A549 (cell line): ENCODE data around the gene ADAD2. TPM values are rescaled to one million over a fixed set of nuclear protein-coding genes. Genes with fewer than 3 reads are reported as not detected.

ENCODE experiments used
- ATAC-seq, 2 experiments: fragments of 200-7000 bp in 1 of 2; fragments of >200 bp in 1 of 2; cut with Nextera tagmentation in 1 of 2; cut with Tn5 transposase in 1 of 2; 3 replicates each; pipeline versions ENCODE4 v1.8.0 to v1.9.1; 2018 to 2020; ENCODE audit warnings: mild to moderate bottlenecking in 1 of 2, moderate library complexity in 1 of 2
- CTCF ChIA-PET: fragments of 300-600 bp; sonication (Branson Sonifier 250); formaldehyde crosslinking; extraction: SDS; loops from one replicate; lab custom pipeline; 2021; ENCODE audit warnings: antibody characterized with exemption, inconsistent platforms; lab: Yijun Ruan, JAX
- POLR2A ChIA-PET: fragments of 350-600 bp; formaldehyde crosslinking; extraction: SDS; loops from one replicate; lab custom pipeline; 2021; ENCODE audit warnings: antibody characterized with exemption, inconsistent platforms; lab: Yijun Ruan, JAX
- DNase-seq, 2 experiments: peaks; one replicate each; pipeline versions ENCODE4 v3.0.0 to v3.0.0-alpha.2; 2011 to 2016; ENCODE audit warnings: low read depth in 1 of 2, low spot score in 1 of 2
- FAIRE-seq: peaks from 2 replicates; lab custom pipeline; 2011; peaks lifted over from hg19 to GRCh38; lab: Jason Lieb, UNC
- H3K27ac ChIP-seq, 2 experiments: fragments of >200 bp; sonication (Bioruptor Twin); formaldehyde crosslinking; 3 replicates each; pipeline ENCODE4 v1.5.1; 2016 to 2017
- H3K4me1 ChIP-seq: fragments of >200 bp; sonication (Bioruptor Twin); formaldehyde crosslinking; 3 replicates; pipeline ENCODE4 v1.6.1; 2016
- H3K4me2 ChIP-seq: fragments of >200 bp; sonication (Bioruptor Twin); formaldehyde crosslinking; 3 replicates; pipeline ENCODE4 v1.6.1; 2016
- H3K4me3 ChIP-seq: fragments of >200 bp; sonication (Bioruptor Twin); formaldehyde crosslinking; 3 replicates; pipeline ENCODE4 v1.5.1; 2016
- H3K9me3 ChIP-seq: fragments of >200 bp; sonication (Bioruptor Twin); formaldehyde crosslinking; 3 replicates; pipeline ENCODE4 v1.6.1; 2016
- CEBPB ChIP-seq, 2 experiments: fragments of >200 bp in 1 of 2; sonication (Bioruptor Twin) in 1 of 2; formaldehyde crosslinking in 1 of 2; IDR thresholded peaks; 2 replicates each; pipeline ENCODE4 v1.6.1; 2012 to 2016
- CHD2 ChIP-seq: fragments of 150-350 bp; IDR thresholded peaks from 2 replicates; pipeline ENCODE4 v1.6.1; 2014; ENCODE audit warnings: low read length; ENCODE audit not compliant: partially characterized antibody
- EHMT2 ChIP-seq: fragments of 200-600 bp; sonication (generic); IDR thresholded peaks from 2 replicates; pipeline ENCODE4 v1.6.1; 2016; ENCODE audit warnings: antibody characterized with exemption, low read depth, mild to moderate bottlenecking, moderate library complexity
- EP300 ChIP-seq, 2 experiments: fragments of >200 bp; sonication (Bioruptor Twin); formaldehyde crosslinking; IDR thresholded peaks; 2 replicates in 1 of 2; 3 replicates in 1 of 2; pipeline ENCODE4 v1.6.1; 2016 to 2017
- ESRRA ChIP-seq: fragments of 150-350 bp; IDR thresholded peaks from 2 replicates; pipeline ENCODE4 v1.6.1; 2014; ENCODE audit warnings: mild to moderate bottlenecking, low read length, borderline replicate concordance
- GATA3 ChIP-seq: IDR thresholded peaks from 2 replicates; pipeline ENCODE4 v1.6.1; 2012; ENCODE audit warnings: borderline replicate concordance
- HEYL ChIP-seq: fragments of 250-450 bp; sonication (Bioruptor Pico); IDR thresholded peaks from 2 replicates; pipeline ENCODE4 v1.8.0; 2021; ENCODE audit warnings: mild to moderate bottlenecking, moderate library complexity
- HOXA7 ChIP-seq: fragments of 250-450 bp; sonication (Bioruptor Pico); IDR thresholded peaks from 2 replicates; pipeline ENCODE4 v1.5.0; 2020; ENCODE audit warnings: mild to moderate bottlenecking, moderate library complexity
- HOXB5 ChIP-seq: fragments of 250-450 bp; sonication (Bioruptor Pico); IDR thresholded peaks from 2 replicates; pipeline ENCODE4 v1.5.0; 2020; ENCODE audit warnings: mild to moderate bottlenecking, moderate library complexity
- JUN ChIP-seq, 2 experiments: fragments of >200 bp; sonication (Bioruptor Twin); formaldehyde crosslinking; IDR thresholded peaks; 2 replicates in 1 of 2; 3 replicates in 1 of 2; pipeline ENCODE4 v1.6.1; 2016 to 2017
- JUNB ChIP-seq: fragments of >200 bp; sonication (Bioruptor Twin); formaldehyde crosslinking; IDR thresholded peaks from 2 replicates; pipeline ENCODE4 v1.6.1; 2016
- MYC ChIP-seq: IDR thresholded peaks from 2 replicates; pipeline ENCODE4 v1.6.1; 2012; ENCODE audit warnings: mild to moderate bottlenecking, inconsistent platforms, low read length, improper control_type of control experiment, borderline replicate concordance
- NFE2L2 ChIP-seq: fragments of 150-350 bp; conservative IDR thresholded peaks from 2 replicates; pipeline ENCODE4 v1.6.1; 2014; ENCODE audit warnings: low read length
- NPAS2 ChIP-seq: fragments of 250-450 bp; sonication (Bioruptor Pico); IDR thresholded peaks from 2 replicates; pipeline ENCODE4 v1.8.0; 2022; ENCODE audit warnings: mild to moderate bottlenecking, moderate library complexity, borderline replicate concordance
- NR3C1 ChIP-seq: fragments of >200 bp; sonication (Bioruptor Twin); formaldehyde crosslinking; IDR thresholded peaks from 3 replicates; pipeline ENCODE4 v1.6.1; 2017
- PHF8 ChIP-seq: fragments of 200-600 bp; sonication (generic); IDR thresholded peaks from 2 replicates; pipeline ENCODE4 v1.6.1; 2016; ENCODE audit warnings: low read depth, mild to moderate bottlenecking, antibody characterized with exemption, moderate library complexity, borderline replicate concordance
- RAD21 ChIP-seq, 2 experiments: fragments of >200 bp in 1 of 2; sonication (Bioruptor Twin) in 1 of 2; formaldehyde crosslinking in 1 of 2; IDR thresholded peaks in 1 of 2; conservative IDR thresholded peaks in 1 of 2; 2 replicates in 1 of 2; 3 replicates in 1 of 2; pipeline ENCODE4 v1.6.1; 2012 to 2018; ENCODE audit warnings: inconsistent platforms in 1 of 2
- RCOR1 ChIP-seq: fragments of 150-350 bp; IDR thresholded peaks from 2 replicates; pipeline ENCODE4 v1.6.1; 2014; ENCODE audit warnings: antibody characterized with exemption, low read length, low read depth
- RFX5 ChIP-seq: fragments of 450-650 bp; IDR thresholded peaks from 2 replicates; pipeline ENCODE4 v1.7.1; 2014; ENCODE audit warnings: antibody characterized with exemption, mild to moderate bottlenecking, moderate library complexity
- RNF2 ChIP-seq: fragments of 200-600 bp; sonication (generic); IDR thresholded peaks from 2 replicates; pipeline ENCODE4 v1.6.1; 2016; ENCODE audit warnings: low read depth, mild to moderate bottlenecking, antibody characterized with exemption, moderate library complexity, borderline replicate concordance
- ZC3H11A ChIP-seq: fragments of 450-650 bp; IDR thresholded peaks from 2 replicates; pipeline ENCODE4 v1.6.1; 2014; ENCODE audit warnings: antibody characterized with exemption, mild to moderate bottlenecking
- ZSCAN20 ChIP-seq: fragments of 250-450 bp; sonication (Bioruptor Pico); IDR thresholded peaks from 2 replicates; pipeline ENCODE4 v1.8.0; 2022; ENCODE audit warnings: mild to moderate bottlenecking, moderate library complexity
- WGBS: methylation state at CpG from one replicate; pipeline ENCODE4 v1.1.6; 2017; ENCODE audit errors: missing lambda C conversion rate; 5-methylcytosine and 5-hydroxymethylcytosine counted together
- polyA plus RNA-seq, 4 experiments: library from polyadenylated mRNA; depleted of rRNA in 3 of 4; stranded (reverse); fragments of >200 nt; fragmentation: RNase III in 1 of 4; extraction: RNeasy Plus Mini Kit Qiagen cat#74134 plus additional on column Dnase treatment in 1 of 4; gene quantifications; 2 replicates in 3 of 4; 3 replicates in 1 of 4; pipeline ENCODE4 v1.2.3, GENCODE V29; 2011 to 2017
- TF ChIP-seq, protein P1 (sequence below): fragments of >200 bp; sonication (Bioruptor Twin); formaldehyde crosslinking; IDR thresholded peaks from 3 replicates; pipeline ENCODE4 v1.6.1; 2016
- TF ChIP-seq, protein P2 (sequence below): fragments of 200-600 bp; sonication (generic); IDR thresholded peaks from 2 replicates; pipeline ENCODE4 v1.6.1; 2016; ENCODE audit warnings: antibody characterized with exemption, mild to moderate bottlenecking, moderate library complexity
- TF ChIP-seq, protein P3 (sequence below): fragments of 450-650 bp; IDR thresholded peaks from 2 replicates; pipeline ENCODE4 v1.6.1; 2014; ENCODE audit warnings: antibody characterized with exemption
- TF ChIP-seq, protein P4 (sequence below): fragments of >200 bp; sonication (Bioruptor Twin); formaldehyde crosslinking; IDR thresholded peaks from 3 replicates; pipeline ENCODE4 v1.5.1; 2016

ADAD2 gene
- polyA plus RNA-seq, 2 of the 4 experiments (the other 2 are of a cell fraction): not detected

DNA sequence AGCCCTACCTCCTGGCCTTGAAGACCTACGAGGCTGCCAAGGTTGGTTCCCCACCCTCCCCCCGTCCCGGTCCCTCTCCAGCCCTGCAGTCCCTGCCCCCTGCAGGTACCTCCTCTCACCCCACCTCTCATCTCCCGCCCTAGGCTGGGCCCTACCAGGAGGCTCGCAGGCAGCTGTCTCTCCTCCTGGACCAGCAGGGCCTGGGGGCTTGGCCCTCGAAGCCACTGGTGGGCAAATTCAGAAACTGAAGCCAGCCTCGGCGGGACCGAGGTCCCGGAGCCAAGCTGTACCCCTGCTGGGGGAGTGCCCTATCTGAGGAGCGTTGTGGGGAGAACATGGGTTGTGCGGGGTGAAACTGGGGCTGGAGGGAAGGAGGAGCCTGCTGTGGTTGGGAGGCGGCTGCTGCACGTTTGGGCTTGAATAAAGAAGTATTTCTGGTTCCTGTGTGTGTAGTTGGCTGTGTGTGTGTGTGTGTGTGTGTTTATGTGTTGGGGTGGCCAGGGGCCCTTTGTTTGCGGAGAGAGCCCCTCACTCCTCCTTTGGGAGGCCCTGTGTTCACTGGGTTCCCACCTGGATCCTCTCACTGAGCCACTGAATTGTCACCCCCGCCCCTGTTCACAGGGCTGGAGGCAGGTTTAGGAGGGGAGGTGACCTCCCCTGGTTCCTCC is 5.9 kb downstream of the ADAD2 start:
- ATAC-seq (no peak; a peak in 1 of 6 replicates), FAIRE-seq (no peak), DNase-seq (no peak)
- Histone ChIP-seq H3K9me3 (no peaks in the 10 kb centered on the region), H3K4me3 (no peak overlapping the region), H3K4me1 (no peaks in the 10 kb centered on the region), H3K27ac (no peak overlapping the region), H3K4me2 (no peak overlapping the region)
- 79% methylated on average over 6 of the region's 16 CpGs for WGBS
- TF ChIP-seq RFX5 (no peak), RAD21 (conservative IDR thresholded peaks at IDR 0.05 in 1 of 2, IDR thresholded peaks at IDR 0.05 in 1 of 2) (no peak), RNF2 (no peak), EP300 (IDR thresholded peaks at IDR 0.05) (no peak), NFE2L2 (no peak), CEBPB (IDR thresholded peaks at IDR 0.05) (no peak), NR3C1 (no peak), PHF8 (no peak), JUN (IDR thresholded peaks at IDR 0.05) (no peak), ZSCAN20 (CRISPR knock-in tag) (no peak), MYC (no peak), HEYL (CRISPR knock-in tag) (no peak), JUNB (no peak), NPAS2 (CRISPR knock-in tag) (no peak), ESRRA (no peak), CHD2 (no peak), GATA3 (no peak), EHMT2 (no peak)
- CTCF ChIA-PET: interaction anchor here (2.6 kb wide), 1 partner anchor 10 kb away, joined by 21 read pairs; the partner anchor contains the start of gene TAF1C
- POLR2A ChIA-PET: no interaction called here

DNA sequence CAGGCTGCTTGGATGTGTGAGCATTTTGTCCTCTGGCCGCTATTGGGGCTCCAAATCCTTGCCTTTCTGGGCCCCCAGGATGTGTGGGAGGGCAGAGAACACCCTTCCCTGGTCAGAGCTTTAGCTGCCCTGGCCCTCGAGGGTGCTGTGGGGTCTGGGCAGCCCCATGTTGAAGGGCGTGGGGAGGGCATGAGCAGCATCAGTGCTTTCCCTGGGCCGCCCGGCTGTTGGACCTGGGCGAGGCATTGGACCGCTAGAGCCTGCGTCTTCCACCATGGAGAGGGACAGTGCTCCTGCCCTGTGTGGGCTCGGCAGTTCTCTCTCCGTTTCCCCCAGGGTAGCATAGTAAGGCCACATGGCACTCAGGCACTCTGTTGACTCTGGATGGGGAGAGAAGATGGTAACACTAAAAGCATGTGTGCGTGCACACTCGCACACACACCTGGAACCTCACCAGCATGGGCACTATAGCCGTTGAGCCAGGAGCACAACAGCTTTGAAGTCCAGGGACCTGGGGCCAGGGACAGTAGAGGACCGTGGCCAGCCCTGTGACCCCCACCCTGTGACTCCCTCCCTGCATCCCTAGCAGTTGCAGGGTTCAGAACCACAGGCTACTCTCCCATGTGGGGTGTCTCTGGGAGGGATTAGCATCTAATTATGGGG is 6.6 kb downstream of the ADAD2 start:
- H3K4me1 ChIP-seq: no peaks in the 10 kb centered on the region
- WGBS: 90% methylated on average over 13 of the region's 14 CpGs
- no peak for TF ChIP-seq RCOR1
- no peak for TF ChIP-seq NPAS2 (CRISPR knock-in tag)
- TF ChIP-seq, protein P1, sequence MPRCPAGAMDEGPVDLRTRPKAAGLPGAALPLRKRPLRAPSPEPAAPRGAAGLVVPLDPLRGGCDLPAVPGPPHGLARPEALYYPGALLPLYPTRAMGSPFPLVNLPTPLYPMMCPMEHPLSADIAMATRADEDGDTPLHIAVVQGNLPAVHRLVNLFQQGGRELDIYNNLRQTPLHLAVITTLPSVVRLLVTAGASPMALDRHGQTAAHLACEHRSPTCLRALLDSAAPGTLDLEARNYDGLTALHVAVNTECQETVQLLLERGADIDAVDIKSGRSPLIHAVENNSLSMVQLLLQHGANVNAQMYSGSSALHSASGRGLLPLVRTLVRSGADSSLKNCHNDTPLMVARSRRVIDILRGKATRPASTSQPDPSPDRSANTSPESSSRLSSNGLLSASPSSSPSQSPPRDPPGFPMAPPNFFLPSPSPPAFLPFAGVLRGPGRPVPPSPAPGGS: no peak
- no peak for TF ChIP-seq CHD2
- TF ChIP-seq, all 56 proteins: peak for 0
- no peak overlapping the region for H3K4me2 ChIP-seq
- no peak for ATAC-seq
- DNase-seq: no peak
- POLR2A ChIA-PET: no interaction called here
- H3K9me3 ChIP-seq: no peaks in the 10 kb centered on the region
- no peak for FAIRE-seq
- H3K4me3 ChIP-seq: no peak overlapping the region
- H3K27ac ChIP-seq: no peak overlapping the region
- CTCF ChIA-PET: interaction anchor here (1.5 to 3.6 kb wide), 2 partner anchors 10 to 287 kb away, joined by 4 to 17 read pairs; partner anchors contain the start of gene TAF1C

DNA sequence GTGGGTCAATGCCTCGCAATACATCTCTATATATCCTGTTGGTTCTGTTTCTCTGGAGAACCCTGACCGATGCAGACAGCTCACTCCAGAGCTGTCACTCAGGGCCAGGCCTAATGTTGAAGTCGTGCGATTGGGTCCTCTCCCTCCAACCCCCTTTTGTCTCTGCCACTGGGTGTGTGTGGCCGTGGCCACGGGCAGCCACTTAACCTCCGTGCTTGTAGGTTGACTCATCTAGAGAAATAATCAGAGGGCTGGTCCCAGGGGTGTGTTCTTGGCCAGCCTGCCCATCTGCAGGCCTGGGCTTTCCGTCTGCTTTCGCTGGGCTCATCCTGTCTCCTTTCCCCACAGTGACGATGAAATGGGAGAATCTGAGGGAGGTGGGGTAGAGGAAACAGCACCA is 7.4 kb downstream of the ADAD2 start:
- Histone ChIP-seq H3K9me3 (no peaks in the 10 kb centered on the region), H3K4me3 (no peak overlapping the region), H3K27ac (no peak overlapping the region), H3K4me1 (no peaks in the 10 kb centered on the region), H3K4me2 (no peak overlapping the region)
- FAIRE-seq (no peak), ATAC-seq (no peak; a peak in 1 of 6 replicates), DNase-seq (no peak)
- 64% methylated on average over 10 of the region's 10 CpGs for WGBS
- CTCF ChIA-PET: interaction anchor here (1.5 to 3.6 kb wide), 2 partner anchors 11 to 286 kb away, joined by 4 to 17 read pairs; partner anchors contain the start of gene TAF1C
- POLR2A ChIA-PET: no interaction called here
- TF ChIP-seq HOXB5 (CRISPR knock-in tag) (no peak), NFE2L2 (no peak), RFX5 (no peak), ZC3H11A (no peak), EP300 (IDR thresholded peaks at IDR 0.05) (no peak), HOXA7 (no peak)
- TF ChIP-seq, protein P2, sequence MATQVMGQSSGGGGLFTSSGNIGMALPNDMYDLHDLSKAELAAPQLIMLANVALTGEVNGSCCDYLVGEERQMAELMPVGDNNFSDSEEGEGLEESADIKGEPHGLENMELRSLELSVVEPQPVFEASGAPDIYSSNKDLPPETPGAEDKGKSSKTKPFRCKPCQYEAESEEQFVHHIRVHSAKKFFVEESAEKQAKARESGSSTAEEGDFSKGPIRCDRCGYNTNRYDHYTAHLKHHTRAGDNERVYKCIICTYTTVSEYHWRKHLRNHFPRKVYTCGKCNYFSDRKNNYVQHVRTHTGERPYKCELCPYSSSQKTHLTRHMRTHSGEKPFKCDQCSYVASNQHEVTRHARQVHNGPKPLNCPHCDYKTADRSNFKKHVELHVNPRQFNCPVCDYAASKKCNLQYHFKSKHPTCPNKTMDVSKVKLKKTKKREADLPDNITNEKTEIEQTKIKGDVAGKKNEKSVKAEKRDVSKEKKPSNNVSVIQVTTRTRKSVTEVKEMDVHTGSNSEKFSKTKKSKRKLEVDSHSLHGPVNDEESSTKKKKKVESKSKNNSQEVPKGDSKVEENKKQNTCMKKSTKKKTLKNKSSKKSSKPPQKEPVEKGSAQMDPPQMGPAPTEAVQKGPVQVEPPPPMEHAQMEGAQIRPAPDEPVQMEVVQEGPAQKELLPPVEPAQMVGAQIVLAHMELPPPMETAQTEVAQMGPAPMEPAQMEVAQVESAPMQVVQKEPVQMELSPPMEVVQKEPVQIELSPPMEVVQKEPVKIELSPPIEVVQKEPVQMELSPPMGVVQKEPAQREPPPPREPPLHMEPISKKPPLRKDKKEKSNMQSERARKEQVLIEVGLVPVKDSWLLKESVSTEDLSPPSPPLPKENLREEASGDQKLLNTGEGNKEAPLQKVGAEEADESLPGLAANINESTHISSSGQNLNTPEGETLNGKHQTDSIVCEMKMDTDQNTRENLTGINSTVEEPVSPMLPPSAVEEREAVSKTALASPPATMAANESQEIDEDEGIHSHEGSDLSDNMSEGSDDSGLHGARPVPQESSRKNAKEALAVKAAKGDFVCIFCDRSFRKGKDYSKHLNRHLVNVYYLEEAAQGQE: no peak
- TF ChIP-seq, protein P3, sequence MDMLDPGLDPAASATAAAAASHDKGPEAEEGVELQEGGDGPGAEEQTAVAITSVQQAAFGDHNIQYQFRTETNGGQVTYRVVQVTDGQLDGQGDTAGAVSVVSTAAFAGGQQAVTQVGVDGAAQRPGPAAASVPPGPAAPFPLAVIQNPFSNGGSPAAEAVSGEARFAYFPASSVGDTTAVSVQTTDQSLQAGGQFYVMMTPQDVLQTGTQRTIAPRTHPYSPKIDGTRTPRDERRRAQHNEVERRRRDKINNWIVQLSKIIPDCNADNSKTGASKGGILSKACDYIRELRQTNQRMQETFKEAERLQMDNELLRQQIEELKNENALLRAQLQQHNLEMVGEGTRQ: no peak
- TF ChIP-seq, protein P4, sequence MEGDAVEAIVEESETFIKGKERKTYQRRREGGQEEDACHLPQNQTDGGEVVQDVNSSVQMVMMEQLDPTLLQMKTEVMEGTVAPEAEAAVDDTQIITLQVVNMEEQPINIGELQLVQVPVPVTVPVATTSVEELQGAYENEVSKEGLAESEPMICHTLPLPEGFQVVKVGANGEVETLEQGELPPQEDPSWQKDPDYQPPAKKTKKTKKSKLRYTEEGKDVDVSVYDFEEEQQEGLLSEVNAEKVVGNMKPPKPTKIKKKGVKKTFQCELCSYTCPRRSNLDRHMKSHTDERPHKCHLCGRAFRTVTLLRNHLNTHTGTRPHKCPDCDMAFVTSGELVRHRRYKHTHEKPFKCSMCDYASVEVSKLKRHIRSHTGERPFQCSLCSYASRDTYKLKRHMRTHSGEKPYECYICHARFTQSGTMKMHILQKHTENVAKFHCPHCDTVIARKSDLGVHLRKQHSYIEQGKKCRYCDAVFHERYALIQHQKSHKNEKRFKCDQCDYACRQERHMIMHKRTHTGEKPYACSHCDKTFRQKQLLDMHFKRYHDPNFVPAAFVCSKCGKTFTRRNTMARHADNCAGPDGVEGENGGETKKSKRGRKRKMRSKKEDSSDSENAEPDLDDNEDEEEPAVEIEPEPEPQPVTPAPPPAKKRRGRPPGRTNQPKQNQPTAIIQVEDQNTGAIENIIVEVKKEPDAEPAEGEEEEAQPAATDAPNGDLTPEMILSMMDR: no peak
